Activated CD8-positive, alpha-beta memory T cell treated with anti-CD3 and anti-CD28 coated beads, Interleukin-2, amount 50 U/mL, for 1 hour (primary cell): Measurements from ENCODE around the gene MAPKAPK3.

ENCODE experiments used
- DNase-seq: peaks from one replicate; pipeline ENCODE4 v3.0.0-alpha.2; 2020; ENCODE audit errors: extremely low read depth

The MAPKAPK3 gene

DNA sequence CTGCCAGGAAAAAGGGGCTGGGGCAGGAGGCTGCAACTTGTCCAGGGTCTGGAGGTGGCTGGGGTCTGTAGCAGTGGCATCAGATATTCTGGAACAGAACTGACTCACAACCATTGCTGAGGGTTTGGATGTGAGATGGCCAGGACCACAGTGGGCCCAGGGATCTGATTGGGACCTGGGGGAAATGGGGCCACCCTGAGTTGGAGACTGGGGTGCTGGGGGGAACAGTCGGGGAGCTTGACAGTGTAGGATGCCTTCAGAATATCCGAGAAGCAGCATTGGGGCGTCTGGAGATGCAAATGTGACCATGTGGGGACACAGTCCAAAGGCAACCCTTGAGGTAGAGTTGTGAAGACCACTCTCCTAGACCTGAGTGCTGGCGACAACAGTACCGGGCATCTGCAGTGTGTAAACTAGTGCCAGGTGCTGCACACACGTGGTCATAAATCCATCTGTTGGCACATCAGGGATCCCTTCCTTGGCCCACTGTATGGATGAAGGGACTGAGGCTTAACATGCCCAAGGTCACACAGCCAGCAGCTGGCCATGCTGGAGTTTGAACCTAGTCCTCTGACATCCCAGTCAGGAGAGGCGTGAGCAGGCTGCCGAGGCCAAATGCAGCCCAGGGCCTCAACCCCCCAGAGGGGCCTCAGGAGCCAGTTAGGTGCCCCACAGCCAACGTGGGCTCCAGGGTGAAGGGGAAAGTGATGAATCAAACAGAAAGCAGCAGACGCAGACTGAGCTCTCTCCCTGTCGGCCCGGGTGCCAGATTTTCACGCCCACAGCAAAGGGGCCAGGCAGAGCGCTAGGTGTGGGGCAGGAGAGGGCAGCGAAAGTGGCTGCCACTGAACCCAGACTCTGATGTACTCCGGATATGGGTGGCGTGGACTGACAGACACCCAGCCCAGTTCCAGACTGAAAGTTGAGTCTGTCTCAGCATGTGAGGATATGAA, 28.9 kb upstream of the MAPKAPK3 start:
- DNase-seq = no peak

DNA sequence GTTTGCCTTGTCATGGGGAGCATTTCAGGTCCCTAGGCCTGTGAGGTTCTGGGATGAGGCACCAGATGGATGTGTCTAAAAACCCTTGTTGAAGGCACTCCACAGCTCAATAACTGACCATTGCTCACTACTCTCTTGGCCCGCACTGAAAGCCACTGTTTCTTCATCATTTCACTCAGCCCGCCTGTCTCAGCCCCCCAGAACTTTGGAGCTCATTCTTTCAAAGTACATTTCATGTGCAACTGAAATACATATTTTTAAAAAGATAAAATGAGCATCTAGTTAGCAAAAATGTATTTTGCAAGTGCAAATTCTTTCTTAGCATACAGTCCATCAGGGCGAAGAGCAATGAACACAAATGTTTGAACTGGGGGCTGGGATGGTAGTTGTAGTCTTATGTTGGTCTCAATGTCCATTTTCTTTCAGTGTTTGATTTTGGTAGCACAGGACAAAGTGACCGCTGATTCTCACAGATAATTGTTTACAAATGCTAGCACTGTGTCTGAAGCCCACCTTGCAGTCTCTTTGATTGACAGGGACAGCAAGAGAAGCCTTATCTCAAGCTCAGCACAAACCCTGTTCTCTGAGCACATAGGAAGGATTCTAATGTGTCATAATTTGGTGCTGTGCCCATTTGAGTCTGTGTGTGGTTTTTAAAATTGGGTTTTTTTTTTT, 28.1 kb upstream of the MAPKAPK3 start:
- DNase-seq = no peak

DNA sequence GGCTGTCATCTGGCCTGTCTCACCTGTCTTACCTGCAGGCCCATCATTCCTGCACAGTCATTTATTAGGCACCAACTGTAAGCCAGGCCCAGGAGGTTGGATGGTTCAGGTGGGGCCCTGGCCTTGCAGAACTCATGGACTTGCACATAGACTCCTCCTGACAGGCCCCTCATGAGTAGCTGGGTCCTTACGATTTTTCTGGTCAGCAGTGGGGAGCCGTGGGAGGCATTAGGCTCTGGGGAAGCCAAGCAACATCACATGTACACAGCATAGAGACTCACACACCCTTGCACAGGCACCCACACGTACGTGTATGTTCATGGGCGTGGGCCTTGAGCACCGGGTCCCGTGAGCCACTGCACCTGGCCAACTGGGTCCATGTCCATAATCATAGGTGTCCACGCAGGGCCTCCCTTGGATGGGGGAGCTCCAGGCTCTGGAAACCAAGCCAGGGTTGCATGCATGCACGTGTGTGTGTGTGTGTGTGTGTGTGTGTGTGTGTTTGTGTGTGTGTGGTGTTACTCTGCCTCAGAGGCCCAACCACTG, 25.7 kb upstream of the MAPKAPK3 start:
- no peak for DNase-seq

DNA sequence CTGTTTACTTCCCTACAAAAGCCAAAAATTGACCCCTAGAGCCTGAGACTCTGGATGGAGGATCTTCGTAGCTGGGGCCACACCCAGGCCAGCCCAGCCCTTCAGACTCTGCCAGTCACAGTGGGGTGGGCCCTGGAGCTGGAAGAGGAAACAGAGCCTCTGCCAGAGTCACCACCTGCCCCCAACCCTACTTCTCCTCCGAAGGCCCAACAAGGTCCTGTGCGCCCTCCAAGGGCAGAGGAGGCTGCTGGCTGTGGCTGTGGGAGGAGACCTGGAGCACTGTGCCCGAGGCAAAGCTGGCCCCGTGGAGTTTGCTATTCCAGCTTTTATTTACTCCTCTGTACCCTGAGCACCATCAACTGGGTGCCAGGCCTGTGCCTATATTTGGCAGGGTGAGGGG, 24.4 kb upstream of the MAPKAPK3 start:
- DNase-seq = no peak

DNA sequence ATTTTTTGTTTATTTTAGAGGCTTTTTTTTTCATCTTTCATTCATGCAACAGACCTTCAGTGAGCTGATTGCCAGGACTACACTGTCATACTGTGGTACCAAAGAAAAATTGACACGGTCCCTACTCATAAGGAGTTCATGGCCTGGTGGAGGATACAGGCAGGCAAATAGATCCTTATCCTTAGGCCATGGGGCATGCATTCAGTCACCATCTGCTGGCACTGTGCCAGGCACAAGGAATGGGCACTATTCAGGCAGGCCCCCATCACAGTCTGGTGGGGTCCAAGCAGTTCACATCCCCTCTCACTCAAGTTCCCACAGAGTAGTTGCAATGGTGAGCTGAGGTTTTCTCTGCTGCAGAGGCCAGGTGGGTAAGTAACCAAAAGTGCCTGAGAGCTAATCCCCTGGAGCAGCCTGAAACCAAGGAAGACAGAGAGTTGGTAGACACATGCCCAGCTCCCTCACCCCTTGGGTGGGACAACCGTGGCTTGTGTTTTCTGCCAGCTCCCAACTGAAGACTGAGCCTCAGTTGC, 22.6 kb upstream of the MAPKAPK3 start:
- no peak for DNase-seq

DNA sequence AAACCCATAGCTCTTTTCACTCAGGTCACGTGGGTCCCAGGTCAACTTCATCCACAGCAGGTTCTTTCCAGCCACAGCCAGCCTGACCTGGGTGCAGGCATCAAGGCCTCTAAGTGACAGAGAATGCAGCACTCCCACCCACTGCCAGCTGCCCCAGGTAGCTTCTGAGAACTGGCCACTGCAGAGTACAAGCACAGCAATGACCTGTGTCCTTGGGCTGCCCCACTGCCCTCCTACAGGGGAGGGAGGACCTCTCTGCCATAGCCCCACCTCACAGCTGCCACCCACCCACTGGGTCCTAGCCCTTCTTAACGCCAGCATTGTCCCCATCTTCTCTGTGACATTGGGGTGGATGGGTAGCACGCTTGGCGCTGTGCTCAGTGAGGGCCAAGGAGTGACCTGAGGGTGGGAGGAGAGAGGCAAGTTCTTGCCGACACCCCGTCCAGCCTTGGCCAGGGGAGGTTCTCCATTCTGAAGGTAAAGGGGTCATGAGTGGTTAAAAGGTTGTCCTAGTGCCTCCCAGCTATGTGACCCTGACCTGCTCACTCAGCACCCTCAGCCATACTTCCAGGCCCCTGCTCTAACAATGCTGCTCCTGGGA, 17.7 kb upstream of the MAPKAPK3 start:
- DNase-seq = no peak

DNA sequence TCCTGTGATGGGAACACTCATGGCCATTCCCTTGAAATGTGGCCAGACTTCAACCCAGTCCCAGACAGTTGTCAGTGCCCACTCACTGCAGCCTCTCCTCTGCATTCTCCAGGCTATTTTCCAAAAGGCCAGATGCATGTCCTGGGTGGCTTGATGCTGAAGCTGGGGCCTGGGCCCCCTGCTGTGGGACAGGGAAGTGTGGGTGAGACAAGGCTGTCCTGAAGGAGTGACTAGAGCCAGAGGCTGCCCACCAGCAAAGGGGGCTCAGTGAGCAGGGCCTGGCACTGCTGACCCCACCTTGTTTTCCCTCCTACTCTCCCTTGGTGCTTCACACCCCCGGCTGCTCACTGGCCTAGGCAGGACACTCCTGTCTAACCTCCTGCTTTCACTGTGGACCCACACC, 17.2 kb upstream of the MAPKAPK3 start:
- DNase-seq = no peak

DNA sequence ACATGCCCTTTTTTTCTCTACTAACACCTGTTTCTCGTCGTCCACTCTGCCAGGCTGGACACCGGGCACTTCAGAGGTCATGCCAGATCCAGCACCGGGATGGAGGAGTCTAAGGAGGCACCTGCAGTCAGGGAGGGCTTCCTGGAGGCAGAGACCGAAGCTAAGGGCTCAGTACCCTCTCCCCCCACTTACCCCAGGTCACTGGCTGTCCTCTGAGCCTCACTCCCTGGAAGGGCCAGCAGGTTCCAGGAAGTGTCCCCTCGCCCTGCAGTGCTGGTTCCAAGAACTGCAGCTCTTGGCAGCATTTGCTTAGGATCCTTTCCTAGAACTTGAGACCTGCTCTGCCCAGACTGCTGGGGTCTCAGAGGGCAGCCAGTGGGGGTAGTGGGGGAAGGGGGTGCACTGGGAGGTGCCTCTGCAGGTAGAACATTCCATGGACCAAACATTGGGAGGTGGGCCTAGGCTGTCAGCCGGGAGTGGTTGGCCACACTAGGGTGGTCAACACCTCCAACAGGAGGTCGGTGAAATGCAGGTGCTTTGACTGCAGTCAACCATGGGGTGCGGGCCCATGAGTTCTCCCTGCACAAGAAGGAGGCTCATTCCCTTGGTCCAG, 16.7 kb upstream of the MAPKAPK3 start:
- no peak for DNase-seq

DNA sequence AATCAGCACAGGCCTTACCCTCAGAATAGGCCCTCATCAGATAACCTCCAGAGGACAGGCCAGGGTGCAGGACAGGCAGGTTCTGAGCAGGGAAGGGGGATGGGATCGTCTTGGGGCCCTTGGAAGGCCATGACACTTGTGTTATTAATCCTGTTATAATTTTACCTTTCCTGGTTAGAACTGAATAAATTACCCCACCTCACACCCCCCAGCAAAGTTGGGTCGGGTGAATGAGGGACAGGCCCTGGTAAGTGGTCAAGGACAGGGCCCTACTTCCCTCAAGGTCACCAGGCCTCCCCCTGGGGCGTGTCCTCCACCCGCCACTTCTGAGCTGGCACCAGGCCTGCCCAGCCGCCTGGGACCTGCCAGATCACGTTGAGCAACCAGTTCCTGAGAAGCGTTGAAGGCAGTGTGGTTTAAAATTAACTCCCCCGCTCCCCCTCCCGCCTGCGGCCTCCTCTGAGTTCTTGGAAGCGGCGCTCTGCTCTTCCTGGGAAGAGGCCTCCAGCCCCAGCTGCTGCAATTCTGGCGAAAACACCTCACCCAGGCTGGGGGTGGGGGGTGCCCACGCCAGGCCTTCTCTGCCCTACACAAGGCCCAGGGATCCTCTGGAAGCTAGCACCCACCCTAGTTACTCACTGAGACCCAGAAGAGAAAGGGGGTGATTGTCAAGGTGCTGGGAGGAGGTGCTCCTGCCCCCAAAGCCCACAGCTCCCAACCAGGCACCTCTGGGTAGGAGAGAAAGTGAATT, 15.9 kb upstream of the MAPKAPK3 start:
- DNase-seq = no peak

DNA sequence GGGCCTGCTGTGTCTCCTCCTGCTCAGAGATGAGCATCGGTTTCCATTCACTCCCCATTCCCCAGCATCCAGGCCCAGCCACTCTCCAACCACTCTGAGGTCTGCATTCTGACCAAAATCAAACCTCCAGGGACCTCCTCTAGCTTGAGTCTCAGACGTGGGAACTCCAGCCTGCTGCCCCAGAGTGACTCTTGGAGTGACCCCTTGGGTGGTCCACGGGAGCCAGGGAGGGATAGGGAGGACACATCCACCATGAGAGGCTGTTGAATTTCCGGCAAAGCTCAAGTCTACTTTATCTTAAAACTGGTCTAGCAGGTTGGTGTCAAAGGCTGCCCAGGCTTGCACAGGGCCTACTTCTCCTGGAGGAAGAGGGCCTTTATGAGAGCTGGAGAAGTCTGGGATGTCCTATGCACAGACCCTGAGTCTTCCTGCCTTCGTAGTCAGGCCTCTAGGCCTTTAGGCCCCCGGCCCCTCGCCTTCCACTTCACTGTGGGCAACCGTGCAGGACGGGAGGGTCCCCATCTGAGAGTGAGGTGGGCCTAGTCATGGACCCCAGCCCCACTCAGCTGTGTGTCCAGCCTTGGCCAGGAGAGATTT, 14.3 kb upstream of the MAPKAPK3 start:
- DNase-seq = no peak

DNA sequence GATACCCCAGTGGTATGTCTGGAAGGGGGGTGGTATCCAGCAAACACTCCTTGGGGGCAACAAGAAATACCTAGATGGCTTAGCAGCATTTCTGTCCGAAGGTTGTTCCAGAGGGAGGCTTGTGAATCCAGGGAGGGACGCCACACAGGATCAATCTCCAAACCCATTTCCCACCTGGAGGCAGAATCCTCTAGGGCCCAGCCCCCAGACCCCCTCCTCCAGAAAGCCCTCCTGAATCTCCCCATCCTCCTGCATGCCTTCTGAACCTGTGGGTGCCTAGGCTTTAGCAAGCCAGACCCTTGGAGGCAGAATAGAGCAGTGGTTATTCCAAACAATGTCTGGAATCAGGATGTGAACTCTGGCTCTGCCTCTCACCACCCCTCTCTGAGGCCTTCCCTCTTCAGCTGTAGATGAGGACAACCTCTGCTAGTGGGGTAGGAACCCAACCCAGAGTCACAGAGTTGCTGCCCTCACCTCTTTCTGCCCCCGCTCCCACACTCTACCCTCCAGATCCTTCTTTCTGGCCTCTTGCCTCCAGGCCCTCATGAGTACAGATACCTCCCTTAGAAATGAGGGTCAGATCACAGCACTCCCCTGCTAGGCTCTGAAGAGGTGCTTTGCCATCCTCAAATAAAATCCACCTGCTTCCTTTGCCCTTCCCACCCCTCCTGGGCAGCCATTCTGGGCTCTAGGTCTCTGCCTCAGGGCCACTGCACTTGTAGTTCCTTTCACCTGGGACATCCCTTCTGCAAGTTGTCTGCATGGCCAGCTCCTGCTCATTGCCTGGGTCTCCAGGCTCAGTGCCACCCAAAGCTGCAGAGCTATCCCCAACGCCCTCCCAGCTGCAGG, 13.5 kb upstream of the MAPKAPK3 start:
- DNase-seq = no peak

DNA sequence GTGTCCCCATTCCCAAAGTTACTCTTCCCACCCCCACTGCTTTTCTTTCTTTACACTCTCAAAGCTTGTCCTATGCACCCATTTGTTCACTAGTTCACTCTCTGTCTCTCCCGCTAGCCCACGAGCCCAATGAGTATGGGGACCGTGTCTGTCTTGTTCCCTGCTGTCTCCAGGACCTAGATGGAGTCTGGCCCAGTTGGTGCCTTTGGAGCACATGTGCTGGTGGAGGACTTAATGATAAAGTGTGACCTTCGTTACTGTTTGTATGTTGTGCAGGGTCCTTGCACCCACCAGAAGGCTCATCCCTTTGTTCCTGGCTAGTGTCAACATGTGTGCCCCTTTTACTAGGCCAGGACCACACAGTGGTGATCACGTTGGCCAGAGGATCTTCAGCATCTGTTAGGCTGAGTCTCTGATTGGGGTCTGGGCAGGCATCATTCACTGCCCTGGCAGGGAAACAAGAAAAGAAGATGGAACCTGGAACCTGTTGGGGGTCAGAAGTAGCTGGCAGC, 12.8 kb upstream of the MAPKAPK3 start:
- no peak for DNase-seq

DNA sequence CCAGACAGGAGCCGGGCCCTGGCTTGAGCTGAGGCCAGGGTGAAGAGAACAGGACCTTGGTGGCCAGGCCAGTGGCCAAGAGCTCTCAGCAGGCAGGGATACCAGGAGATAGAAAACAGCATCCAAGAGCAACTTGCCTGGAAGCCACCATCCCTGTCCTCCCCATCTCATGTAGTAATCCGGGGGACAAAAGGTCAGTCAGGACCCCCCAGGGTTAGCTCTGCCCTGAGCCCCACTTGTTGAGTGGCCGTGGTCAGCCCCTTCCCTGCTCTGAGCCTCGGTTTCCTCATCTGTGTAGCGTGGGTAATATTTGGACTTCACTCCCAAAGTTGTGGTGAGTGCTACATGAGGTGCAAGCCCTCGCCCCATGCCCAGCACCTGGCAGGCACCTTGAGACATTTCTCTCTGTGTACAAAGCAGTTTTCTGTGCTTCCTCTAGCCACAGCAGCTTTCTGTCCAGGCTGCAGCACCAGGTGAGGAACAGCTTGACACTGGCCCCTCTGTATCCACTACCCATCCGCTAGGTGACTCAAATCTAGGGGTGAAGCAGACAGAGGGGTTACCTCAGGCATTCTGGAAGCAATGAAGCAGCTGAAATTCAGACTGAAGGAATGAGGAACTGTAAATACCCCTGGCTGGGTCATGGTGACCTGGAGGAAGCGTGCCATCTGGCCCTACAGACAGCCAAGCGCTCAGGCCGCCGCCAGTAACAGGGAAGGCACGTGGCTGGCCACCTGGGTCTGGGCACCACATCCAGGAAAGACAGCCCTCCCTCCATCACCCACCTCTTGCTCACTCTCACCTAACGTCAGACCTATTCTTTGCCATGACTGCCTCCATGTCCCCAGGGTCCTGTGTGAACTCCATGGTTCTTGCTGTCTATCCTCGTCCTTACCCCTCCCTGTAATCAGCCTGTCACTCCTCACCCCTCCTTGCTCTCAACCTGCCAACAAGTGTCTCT, 12.0 kb upstream of the MAPKAPK3 start:
- DNase-seq = no peak

DNA sequence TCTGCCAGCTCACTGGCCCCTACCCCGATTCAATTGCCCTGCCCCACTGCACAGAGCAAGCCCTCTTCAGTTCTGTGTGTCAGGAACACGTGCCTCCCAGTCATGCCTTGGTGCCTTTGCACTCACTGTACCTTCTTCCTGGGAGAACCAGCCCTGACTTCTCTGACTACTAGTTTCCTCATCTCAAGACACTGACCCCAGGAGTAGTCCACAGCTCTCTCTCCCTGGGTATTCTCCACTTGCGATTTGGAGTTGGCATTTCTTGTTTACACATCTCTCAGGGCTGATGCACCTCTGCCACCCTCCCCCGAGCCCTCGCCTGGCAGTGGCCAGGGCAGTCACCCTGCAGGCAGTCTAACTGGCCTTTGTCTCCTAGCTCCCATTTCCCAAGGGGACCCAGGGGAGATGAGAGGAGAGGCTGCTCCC, 11.0 kb upstream of the MAPKAPK3 start:
- DNase-seq = no peak

DNA sequence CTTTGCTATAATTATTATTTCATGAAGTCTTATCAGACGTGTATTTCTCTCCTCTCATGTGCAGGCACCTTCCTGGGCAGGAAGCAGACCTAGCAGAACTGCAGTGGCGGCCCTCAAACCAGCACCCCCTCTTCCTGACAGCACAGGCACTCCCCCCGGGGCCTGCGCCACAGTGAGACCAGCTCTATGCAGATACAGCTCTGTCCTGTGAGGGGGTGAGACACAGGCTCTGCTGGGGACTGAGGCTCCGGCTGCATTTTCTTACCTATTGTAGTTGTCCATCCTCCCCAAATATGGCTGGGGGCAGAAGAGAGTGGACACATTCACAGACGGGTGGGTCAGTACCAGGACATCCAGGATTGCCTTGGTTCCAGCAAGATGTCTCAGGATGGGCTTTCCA, 10.4 kb upstream of the MAPKAPK3 start:
- DNase-seq = no peak

DNA sequence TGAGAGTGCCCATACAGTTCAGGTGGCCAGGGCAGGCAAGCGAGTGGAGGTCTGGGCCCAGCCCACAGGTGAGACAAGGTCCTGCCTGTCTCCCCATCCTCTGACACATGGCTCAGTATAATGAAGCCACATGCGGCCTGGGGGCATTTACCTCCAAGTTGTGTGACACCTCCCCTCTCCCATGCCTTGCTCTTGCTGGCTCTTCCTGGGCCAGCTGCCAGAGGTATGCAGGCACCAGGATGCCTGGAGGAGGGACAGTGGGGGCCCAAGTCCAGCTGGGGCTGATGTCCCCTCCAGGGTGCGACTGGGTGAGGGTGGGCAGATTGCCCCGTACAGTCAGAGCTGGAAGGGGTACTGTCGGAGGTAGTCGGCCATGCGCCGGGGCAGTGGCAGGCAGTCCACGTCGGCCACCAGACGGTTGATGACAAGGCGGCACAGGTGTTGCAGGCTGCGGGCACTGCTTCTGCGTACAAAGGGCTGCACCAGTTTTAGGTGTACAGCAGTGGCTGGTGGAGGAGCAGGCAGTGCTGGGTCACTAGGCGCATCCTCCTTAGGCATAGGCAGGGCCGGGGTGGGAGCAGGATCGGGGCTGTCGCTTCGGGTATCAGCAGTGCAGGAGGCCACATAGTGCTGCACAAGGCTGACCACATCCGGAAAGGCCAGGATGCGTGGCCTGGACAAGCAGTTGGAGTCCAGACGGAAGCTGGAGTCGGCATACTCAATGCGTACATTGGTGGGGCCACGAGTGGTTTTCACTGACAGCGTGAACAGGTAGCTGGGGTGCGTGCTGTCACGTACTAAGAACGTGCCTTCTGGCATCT, 9.5 kb upstream of the MAPKAPK3 start:
- DNase-seq = no peak

DNA sequence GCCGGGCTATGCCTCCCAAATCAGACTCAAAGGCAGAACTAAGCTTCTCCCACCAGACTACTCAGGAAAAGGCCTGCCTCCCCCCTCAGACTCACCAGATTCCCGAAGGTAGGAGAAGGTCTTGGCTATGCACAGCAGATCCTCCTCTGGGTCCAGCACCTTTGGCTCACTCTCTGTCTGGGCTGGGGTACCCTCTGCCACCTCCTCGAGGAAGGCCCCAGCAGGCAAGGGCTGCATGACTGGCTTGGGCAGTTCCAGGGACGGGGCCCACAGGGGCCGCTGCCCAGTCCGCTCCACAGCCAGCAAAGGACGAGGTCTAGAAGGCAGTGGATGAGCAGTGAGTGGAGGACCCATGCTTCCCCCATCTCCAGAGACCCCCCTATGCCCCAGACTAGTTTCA, 8.7 kb upstream of the MAPKAPK3 start:
- DNase-seq = no peak
